Uterus (tissue), 2 donors: ENCODE results near the gene MYOM3.

Source experiments
- POLR2A ChIP-seq, 2 donors: fragments of 450-650 bp; IDR thresholded peaks; one replicate each; pipeline ENCODE4 v1.6.1; 2016; ENCODE audit warnings: antibody characterized with exemption in 2 of 2, mild to moderate bottlenecking in 1 of 2, moderate library complexity in 1 of 2
- TF ChIP-seq, protein P1 (sequence below), 4 experiments: fragments of 200-600 bp in 2 of 4; fragments of 450-650 bp in 2 of 4; sonication (generic) in 2 of 4; IDR thresholded peaks; one replicate each; pipeline ENCODE4 v1.5.1; 2016 to 2019; ENCODE audit warnings: antibody characterized with exemption in 4 of 4, mild to moderate bottlenecking in 2 of 4, moderate library complexity in 1 of 4

DNA sequence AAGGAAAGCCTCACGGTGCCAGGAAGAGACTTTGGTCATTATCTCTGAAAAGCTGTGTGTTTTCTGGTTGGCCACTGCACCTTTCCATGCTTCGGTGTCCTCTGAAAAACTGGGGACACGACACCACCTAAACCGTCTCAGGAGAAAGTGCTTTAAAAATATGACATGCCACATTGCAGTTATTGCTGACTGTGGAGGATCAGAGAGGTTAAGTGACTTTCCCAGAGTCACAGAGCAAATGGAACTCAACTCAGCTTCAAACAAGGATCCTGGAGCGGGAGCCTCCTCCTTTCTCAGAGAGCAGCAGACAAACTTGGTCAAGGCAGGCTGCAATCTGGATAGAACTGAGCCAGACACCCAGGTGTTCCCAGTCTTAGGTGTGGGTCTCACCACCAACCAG is 13.8 kb downstream of the MYOM3 start:
- TF ChIP-seq, protein P1, sequence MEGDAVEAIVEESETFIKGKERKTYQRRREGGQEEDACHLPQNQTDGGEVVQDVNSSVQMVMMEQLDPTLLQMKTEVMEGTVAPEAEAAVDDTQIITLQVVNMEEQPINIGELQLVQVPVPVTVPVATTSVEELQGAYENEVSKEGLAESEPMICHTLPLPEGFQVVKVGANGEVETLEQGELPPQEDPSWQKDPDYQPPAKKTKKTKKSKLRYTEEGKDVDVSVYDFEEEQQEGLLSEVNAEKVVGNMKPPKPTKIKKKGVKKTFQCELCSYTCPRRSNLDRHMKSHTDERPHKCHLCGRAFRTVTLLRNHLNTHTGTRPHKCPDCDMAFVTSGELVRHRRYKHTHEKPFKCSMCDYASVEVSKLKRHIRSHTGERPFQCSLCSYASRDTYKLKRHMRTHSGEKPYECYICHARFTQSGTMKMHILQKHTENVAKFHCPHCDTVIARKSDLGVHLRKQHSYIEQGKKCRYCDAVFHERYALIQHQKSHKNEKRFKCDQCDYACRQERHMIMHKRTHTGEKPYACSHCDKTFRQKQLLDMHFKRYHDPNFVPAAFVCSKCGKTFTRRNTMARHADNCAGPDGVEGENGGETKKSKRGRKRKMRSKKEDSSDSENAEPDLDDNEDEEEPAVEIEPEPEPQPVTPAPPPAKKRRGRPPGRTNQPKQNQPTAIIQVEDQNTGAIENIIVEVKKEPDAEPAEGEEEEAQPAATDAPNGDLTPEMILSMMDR (IDR thresholded peaks at IDR 0.05), result no peak
- TF ChIP-seq POLR2A (IDR thresholded peaks at IDR 0.05), result no peak
